ENCODE data around the gene MGAM2.

Gene MGAM2

DNA sequence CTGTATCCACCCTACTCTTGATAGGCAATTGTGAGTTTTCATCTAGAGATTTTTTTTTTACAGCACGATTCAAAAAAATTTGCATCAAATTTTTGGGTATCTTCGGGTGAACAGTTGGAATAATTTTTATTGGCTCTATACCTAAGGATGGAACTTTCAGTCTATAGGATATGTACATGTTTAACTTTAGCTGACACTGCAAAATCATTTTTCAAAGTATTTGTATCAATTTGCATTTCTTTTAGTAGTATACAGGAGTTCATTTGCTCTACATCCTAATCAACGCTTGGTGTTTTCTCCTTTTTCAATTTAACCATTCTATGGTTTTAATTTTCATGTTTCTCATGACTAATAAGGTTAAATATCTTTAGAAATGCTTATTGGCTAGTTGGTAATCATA is 11.7 kb downstream of the MGAM2 start:
- no peak for DNase-seq

- no peak for DNase-seq
These were observed 13.9 kb downstream of the MGAM2 start for GRCh38 chr7:142125256-142125955.

DNA sequence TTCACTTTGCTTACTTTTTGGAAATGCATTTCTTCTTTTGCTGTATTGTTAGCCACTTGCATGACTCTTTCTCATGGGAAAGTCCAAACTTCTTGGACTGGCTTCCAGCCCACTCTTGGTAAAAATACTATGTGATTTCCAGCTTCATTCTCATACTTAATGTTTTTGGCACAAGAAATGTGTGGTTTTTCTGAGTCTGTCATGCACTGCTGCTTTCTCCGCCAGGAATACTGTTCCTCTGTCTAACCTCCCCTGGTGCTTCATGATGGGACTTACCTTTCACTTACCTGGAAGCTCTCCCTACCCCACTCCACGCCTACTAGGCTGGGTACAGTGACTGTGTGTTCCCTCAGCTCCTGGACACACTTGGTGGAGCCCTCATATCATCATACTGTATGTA is 18.7 kb downstream of the MGAM2 start:
- no peak for DNase-seq

DNA sequence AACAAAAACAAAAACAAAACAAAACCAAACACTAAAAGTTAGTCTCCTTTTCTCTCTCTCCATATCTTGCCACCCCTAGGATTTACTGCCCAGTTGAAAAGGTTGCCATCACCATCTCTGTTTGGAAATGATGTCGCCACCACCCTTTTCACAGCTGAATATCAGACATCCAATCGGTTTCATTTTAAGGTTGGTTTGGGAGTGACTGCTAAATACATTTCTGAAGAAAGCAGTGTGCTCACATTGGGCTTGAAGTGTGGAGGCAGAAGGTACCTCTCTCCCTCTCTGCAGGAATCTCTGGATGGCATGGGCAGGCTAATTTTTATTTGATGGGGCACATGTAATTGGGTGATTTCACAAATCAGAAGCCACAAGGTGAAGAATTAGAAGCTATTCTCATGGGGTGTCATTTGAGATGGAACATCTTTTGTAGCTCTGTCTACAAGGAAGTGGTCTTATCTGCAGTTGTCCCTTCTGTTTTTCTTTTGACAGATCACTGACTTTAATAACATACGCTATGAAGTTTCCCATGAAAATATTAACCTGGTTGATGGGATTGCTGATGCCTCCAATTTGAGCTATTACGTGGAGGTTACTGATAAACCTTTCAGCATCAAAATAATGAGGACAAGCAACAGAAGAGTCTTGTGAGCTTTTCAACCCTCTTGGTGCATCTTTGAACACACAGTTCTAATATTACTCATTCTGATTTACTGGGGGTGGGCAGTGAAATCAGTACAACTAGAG is 20.1 kb downstream of the MGAM2 start:
- no peak for DNase-seq

DNA sequence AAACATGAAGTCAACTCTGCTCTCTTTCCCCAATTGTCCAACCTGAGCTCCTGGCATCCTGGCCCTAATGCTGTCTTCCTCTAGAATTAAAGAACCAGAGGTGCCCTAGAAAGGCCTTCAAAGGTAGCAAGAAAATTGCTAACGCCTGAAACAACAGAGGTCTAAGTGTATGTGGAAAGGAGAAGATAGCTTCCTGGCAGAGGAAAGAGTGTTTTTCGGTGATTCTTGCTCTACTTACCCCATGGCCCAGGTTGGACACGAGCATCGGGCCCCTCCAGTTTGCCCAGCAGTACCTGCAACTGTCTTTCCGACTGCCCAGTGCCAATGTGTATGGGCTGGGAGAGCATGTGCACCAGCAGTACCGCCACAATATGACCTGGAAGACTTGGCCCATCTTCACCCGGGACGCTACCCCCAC is 22.2 kb downstream of the MGAM2 start:
- no peak for DNase-seq

GRCh38 chr7:142134909-142135308 is 23.4 kb downstream of the MGAM2 start:
- no peak for DNase-seq

GRCh38 chr7:142138996-142139395 is 27.5 kb downstream of the MGAM2 start:
- no peak for DNase-seq

GRCh38 chr7:142139597-142140400 is 28.3 kb downstream of the MGAM2 start:
- DNase-seq = no peak

DNA sequence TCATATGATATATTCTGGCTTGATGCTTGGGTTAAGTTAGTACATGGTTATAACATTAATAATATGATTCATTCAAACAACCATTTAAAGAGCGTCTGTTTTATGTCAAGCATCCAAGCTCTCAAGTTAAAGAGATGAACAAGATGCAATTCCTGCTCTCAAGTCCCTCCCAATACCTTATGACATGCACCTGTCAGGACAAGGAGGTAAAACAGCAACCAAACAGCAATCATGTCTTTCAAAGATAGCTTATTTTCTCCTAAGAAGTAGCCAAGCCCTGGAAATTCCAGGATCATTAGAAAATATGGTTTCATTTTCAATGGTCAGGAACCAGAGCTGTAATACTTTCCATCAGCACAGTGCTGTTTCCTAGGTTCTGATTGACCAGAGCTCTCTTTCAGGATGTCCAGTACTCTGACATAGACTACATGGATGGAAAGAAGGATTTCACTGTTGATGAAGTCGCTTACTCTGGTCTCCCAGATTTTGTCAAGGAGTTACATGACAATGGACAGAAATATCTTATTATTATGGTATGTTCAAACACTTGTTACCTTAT is 29.0 kb downstream of the MGAM2 start:
- no peak for DNase-seq

GRCh38 chr7:142142702-142143101 is 31.2 kb downstream of the MGAM2 start:
- DNase-seq = no peak

DNA sequence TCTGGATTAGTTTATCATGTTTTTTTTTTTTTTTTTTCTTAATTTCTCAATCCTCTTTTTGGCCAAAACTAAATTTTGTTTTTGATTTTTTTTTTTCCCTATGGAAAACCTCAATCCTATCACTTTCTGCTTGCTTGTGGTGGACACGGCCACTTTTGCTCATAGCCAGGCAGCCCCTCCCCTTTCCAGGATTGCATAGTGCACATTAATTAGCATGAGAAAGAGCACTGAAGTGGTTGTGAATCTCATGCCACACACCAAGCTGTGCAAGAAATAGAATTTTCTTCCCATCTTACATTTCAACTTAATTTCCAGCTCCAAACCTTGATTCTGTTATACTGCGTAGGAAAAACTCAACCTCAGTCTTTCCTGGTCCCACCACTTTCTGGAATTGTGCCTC is 34.6 kb downstream of the MGAM2 start:
- DNase-seq = no peak

DNA sequence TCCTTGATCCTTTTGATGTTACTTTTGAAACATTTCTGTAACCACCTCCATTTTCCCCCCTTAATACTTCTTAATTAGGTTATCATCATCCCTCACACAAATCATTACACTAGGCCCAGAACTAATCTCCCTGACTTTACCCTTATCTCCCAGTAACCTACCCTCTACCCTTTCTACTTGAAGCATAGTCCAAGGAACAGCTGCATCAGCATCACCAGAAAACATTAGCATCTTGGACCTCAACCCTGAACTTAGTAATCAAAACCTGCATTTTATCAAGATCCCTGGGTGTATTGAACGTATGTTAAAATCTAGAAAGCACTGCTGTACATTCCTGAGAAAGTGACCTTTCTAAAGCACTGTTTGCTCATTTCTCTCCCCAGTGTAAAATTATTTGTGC is 38.8 kb downstream of the MGAM2 start:
- no peak for DNase-seq

GRCh38 chr7:142150869-142151268 is 39.4 kb downstream of the MGAM2 start:
- no peak for DNase-seq

- DNase-seq = no peak
These were observed 40.6 kb downstream of the MGAM2 start for GRCh38 chr7:142152076-142152475.

DNA sequence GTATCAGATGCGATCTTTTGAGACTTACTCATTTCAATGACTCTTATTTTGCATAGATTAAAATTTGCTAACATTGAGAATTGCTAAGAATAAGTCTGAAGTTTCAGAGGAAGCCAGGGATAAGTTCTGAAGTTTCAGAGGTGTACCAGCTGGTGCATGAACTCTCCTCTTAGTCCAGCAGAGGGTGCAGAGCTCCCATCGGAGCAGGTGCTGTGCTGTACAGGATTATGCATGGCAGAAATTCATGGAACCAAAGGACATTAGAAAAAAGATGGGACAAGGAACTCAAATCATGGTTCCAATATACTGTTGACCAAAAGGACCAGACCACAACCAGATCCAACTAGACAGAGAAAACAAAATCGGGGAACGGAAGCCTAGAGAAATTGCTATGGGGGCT is 41.9 kb downstream of the MGAM2 start:
- DNase-seq = peak; percentile 34

- DNase-seq = no peak
These were observed 47.4 kb downstream of the MGAM2 start for GRCh38 chr7:142158736-142159496.

DNA sequence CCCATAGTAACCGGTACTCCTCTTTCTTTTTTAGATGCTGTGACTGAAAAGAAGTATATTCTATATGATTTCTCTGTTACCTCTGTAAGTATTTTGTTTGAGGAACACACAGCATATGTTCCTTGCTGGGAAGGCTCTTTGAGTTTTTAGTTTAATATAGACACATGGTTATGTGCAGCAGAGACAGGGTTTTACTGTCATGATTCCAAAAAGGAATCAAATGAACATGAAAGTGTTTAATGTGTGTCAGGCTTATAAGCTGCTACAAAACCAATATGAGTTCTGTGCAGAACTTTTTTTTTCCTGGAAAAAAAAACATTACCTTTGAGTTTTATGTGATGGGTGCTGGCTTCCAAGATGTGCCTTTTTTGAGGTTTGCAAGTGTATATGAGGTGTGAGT is 50.4 kb downstream of the MGAM2 start:
- no peak for DNase-seq

DNA sequence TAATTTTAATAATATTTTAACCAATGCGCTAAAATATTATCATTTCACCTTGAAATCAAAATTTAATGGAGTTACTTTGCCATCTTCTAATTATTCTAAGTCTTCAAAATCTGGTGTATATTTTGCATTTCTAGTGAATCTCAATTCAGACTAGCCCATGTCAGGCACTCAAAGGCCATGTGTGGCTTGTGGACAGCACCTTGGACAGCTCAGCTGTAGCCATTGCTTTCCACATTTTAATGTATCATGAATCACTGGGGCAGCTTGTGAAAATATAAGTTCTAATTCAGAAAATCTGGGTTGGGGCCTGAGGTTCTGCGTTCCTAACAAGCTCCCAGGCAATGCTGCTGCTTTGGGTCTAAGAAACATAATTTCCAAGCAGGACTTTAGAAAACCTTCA is 57.2 kb downstream of the MGAM2 start:
- DNase-seq = peak; percentile 5

DNA sequence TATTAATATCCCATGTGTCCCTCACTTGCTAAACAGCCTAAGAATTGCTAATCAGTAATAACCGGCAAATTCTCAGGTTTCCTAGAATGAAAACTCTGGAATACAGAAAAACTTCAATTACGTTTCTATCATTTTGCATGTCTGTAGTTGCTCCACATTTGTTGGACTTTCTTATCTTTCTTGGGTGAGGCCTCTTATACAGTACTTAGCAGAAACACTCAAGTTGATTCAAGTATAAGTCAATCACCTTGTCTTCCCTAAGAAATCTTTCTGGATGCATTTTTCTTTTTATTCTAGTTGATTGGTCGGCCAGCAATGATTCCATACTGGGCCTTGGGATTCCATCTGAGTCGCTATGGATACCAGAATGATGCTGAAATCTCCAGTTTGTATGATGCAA is 61.4 kb downstream of the MGAM2 start:
- DNase-seq = no peak

DNA sequence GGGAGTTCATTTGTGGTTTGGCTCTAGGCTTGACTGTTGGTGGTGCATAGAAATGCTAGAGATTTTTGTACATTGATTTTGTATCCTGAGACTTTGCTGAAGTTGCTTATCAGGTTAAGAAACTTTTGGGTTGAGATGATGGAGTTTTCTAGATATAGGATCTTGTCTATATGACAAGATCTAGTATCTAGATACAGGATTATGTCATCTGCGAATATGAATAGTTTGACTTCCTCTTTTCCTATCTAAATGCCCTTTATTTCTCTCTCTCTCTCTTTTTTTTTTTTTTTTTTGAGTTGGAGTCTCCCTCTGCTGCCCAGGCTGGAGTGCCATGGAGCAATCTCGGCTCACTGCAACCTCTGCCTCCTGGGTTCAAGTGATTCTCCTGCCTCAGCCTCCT is 62.9 kb downstream of the MGAM2 start:
- no peak for DNase-seq

- DNase-seq = no peak
These were observed 64.1 kb downstream of the MGAM2 start for GRCh38 chr7:142175594-142175993.

GRCh38 chr7:142176901-142177300 is 65.4 kb downstream of the MGAM2 start:
- no peak for DNase-seq

- no peak for DNase-seq
These were observed 66.4 kb downstream of the MGAM2 start for GRCh38 chr7:142177869-142178268.
